WTC11 (cell line): ENCODE data around the gene WNT3A. TPM values are rescaled to one million over a fixed set of nuclear protein-coding genes. Genes with fewer than 3 reads are reported as not detected.
A peak's percentile ranks its signal among the peaks of the same experiment; 100 is the strongest.

Source experiments
- ATAC-seq: fragments of 200-7000 bp; cut with Tn5 transposase; 2 replicates; pipeline ENCODE4 v1.10.0; 2021; ENCODE audit warnings: mild to moderate bottlenecking, moderate library complexity
- CTCF ChIA-PET: fragments of 300-600 bp; sonication (Branson Sonifier 250); formaldehyde crosslinking; loops from one replicate; lab custom pipeline; 2021; ENCODE audit warnings: antibody characterized with exemption; lab: Charles Lee
- POLR2A ChIA-PET: fragments of 350-600 bp; sonication (Branson Sonifier 250); formaldehyde crosslinking; loops from one replicate; lab custom pipeline; 2021; ENCODE audit warnings: antibody characterized with exemption; lab: Charles Lee
- DNase-seq: peaks from one replicate; pipeline ENCODE4 v3.0.0; 2021; ENCODE audit warnings: low spot score
- H3K27ac Mint-ChIP-seq: 2 replicates; pipeline ENCODE4 v1.8.0; 2021; ENCODE audit warnings: mixed read lengths
- H3K27me3 Mint-ChIP-seq: 2 replicates; pipeline ENCODE4 v1.8.0; 2021; ENCODE audit warnings: low read depth, mild to moderate bottlenecking, moderate library complexity, mixed read lengths
- H3K36me3 Mint-ChIP-seq: 2 replicates; pipeline ENCODE4 v1.8.0; 2021; ENCODE audit warnings: mixed read lengths
- H3K4me1 Mint-ChIP-seq: 2 replicates; pipeline ENCODE4 v1.8.0; 2022; ENCODE audit warnings: mixed read lengths
- H3K4me3 Mint-ChIP-seq: 2 replicates; pipeline ENCODE4 v1.8.0; 2021; ENCODE audit warnings: mild to moderate bottlenecking, moderate library complexity, mixed read lengths
- H3K9me3 Mint-ChIP-seq: 2 replicates; pipeline ENCODE4 v1.8.0; 2021; ENCODE audit warnings: mixed read lengths
- ESRRA ChIP-seq: sonication (generic); formaldehyde crosslinking; IDR thresholded peaks from 2 replicates; pipeline ENCODE4 v1.8.1; 2022; ENCODE audit warnings: mild to moderate bottlenecking, missing genetic modification reagents, borderline replicate concordance
- FOXJ3 ChIP-seq: sonication (generic); formaldehyde crosslinking; IDR thresholded peaks from 2 replicates; pipeline ENCODE4 v1.9.0; 2021; ENCODE audit warnings: missing genetic modification reagents, mild to moderate bottlenecking, borderline replicate concordance
- IRF1 ChIP-seq: sonication (generic); formaldehyde crosslinking; IDR thresholded peaks from 2 replicates; pipeline ENCODE4 v1.8.0; 2023; ENCODE audit warnings: missing genetic modification reagents
- RORB ChIP-seq: fragments of 250-450 bp; sonication (Bioruptor Pico); IDR thresholded peaks from 2 replicates; pipeline ENCODE4 v1.9.0; 2021; ENCODE audit warnings: mild to moderate bottlenecking
- TCF7 ChIP-seq: sonication (generic); formaldehyde crosslinking; IDR thresholded peaks from 2 replicates; pipeline ENCODE4 v1.8.0; 2022; ENCODE audit warnings: mild to moderate bottlenecking, low read depth, missing genetic modification reagents, moderate library complexity
- ZNF396 ChIP-seq: fragments of 250-450 bp; sonication (Bioruptor Pico); IDR thresholded peaks from 2 replicates; pipeline ENCODE4 v1.8.0; 2021; ENCODE audit warnings: mild to moderate bottlenecking, moderate library complexity, borderline replicate concordance
- ZNF532 ChIP-seq: fragments of 250-450 bp; sonication (Bioruptor Pico); IDR thresholded peaks from 2 replicates; pipeline ENCODE4 v1.9.0; 2021; ENCODE audit warnings: mild to moderate bottlenecking, borderline replicate concordance
- total RNA-seq: library from RNA; stranded (reverse); gene quantifications from 3 replicates; pipeline ENCODE4 v1.2.3, GENCODE V29; 2021
- TF ChIP-seq, protein P1 (sequence below): sonication (generic); formaldehyde crosslinking; IDR thresholded peaks from 2 replicates; pipeline ENCODE4 v1.8.0; 2023; ENCODE audit warnings: missing genetic modification reagents, mild to moderate bottlenecking, borderline replicate concordance
- TF ChIP-seq, protein P2 (sequence below): sonication (generic); formaldehyde crosslinking; IDR thresholded peaks from 2 replicates; pipeline ENCODE4 v1.8.0; 2022; ENCODE audit warnings: mild to moderate bottlenecking, missing genetic modification reagents
- TF ChIP-seq, protein P3 (sequence below): sonication (generic); formaldehyde crosslinking; IDR thresholded peaks from 2 replicates; pipeline ENCODE4 v1.8.0; 2022; ENCODE audit warnings: mild to moderate bottlenecking, missing genetic modification reagents

The WNT3A gene
- total RNA-seq, 1 experiment from 2014 or later = 0.17 TPM

- TF ChIP-seq, protein P1, sequence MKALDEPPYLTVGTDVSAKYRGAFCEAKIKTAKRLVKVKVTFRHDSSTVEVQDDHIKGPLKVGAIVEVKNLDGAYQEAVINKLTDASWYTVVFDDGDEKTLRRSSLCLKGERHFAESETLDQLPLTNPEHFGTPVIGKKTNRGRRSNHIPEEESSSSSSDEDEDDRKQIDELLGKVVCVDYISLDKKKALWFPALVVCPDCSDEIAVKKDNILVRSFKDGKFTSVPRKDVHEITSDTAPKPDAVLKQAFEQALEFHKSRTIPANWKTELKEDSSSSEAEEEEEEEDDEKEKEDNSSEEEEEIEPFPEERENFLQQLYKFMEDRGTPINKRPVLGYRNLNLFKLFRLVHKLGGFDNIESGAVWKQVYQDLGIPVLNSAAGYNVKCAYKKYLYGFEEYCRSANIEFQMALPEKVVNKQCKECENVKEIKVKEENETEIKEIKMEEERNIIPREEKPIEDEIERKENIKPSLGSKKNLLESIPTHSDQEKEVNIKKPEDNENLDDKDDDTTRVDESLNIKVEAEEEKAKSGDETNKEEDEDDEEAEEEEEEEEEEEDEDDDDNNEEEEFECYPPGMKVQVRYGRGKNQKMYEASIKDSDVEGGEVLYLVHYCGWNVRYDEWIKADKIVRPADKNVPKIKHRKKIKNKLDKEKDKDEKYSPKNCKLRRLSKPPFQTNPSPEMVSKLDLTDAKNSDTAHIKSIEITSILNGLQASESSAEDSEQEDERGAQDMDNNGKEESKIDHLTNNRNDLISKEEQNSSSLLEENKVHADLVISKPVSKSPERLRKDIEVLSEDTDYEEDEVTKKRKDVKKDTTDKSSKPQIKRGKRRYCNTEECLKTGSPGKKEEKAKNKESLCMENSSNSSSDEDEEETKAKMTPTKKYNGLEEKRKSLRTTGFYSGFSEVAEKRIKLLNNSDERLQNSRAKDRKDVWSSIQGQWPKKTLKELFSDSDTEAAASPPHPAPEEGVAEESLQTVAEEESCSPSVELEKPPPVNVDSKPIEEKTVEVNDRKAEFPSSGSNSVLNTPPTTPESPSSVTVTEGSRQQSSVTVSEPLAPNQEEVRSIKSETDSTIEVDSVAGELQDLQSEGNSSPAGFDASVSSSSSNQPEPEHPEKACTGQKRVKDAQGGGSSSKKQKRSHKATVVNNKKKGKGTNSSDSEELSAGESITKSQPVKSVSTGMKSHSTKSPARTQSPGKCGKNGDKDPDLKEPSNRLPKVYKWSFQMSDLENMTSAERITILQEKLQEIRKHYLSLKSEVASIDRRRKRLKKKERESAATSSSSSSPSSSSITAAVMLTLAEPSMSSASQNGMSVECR (CRISPR knock-in tag) = no peak; the same call in 1 of the 2 replicates
- TF ChIP-seq ZNF532 (CRISPR knock-in tag) (no peak), TCF7 (CRISPR knock-in tag) (0 out of 2 replicates have a peak, but pooled peaks have one; percentile 4), FOXJ3 (CRISPR knock-in tag) (no peak), ZNF396 (CRISPR knock-in tag) (no peak)
- TF ChIP-seq, protein P2, sequence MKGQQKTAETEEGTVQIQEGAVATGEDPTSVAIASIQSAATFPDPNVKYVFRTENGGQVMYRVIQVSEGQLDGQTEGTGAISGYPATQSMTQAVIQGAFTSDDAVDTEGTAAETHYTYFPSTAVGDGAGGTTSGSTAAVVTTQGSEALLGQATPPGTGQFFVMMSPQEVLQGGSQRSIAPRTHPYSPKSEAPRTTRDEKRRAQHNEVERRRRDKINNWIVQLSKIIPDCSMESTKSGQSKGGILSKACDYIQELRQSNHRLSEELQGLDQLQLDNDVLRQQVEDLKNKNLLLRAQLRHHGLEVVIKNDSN (CRISPR knock-in tag) = peak; percentile 44
- TF ChIP-seq, protein P3, sequence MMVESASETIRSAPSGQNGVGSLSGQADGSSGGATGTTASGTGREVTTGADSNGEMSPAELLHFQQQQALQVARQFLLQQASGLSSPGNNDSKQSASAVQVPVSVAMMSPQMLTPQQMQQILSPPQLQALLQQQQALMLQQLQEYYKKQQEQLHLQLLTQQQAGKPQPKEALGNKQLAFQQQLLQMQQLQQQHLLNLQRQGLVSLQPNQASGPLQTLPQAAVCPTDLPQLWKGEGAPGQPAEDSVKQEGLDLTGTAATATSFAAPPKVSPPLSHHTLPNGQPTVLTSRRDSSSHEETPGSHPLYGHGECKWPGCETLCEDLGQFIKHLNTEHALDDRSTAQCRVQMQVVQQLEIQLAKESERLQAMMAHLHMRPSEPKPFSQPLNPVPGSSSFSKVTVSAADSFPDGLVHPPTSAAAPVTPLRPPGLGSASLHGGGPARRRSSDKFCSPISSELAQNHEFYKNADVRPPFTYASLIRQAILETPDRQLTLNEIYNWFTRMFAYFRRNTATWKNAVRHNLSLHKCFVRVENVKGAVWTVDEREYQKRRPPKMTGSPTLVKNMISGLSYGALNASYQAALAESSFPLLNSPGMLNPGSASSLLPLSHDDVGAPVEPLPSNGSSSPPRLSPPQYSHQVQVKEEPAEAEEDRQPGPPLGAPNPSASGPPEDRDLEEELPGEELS (CRISPR knock-in tag) = peak; percentile 58; the same call in 1 of the 2 replicates
Measured at GRCh38 chr1:228082214-228082917, 75.6 kb downstream of the WNT3A start, which contains the start of gene ARF1 (continued).

- Mint-ChIP-seq H3K4me3 (peak overlapping the region; percentile 95), H3K4me1 (peaks cover 39% of the 10 kb centered on the region), H3K9me3 (no peaks in the 10 kb centered on the region), H3K36me3 (peaks cover 10% of the 10 kb centered on the region), H3K27ac (peak overlapping the region; percentile 94), H3K27me3 (peaks cover 27% of the 10 kb centered on the region)
- POLR2A ChIA-PET = interaction anchor here (0.6 to 1.3 kb wide), 4 partner anchors 9 to 83 kb away, joined by 3 to 4 read pairs (median 3); no protein-coding TSS in a partner anchor
- ATAC-seq = no peak
- CTCF ChIA-PET = interaction anchor here (1.1 to 2.5 kb wide), 9 partner anchors 9 to 84 kb away, joined by 4 to 26 read pairs (median 8); partner anchors contain the start of gene IBA57
- 0 out of 2 replicates have a peak, but pooled peaks have one; percentile 46 for TF ChIP-seq ESRRA (CRISPR knock-in tag)
- no peak for TF ChIP-seq IRF1 (CRISPR knock-in tag)
- TF ChIP-seq FOXJ3 (CRISPR knock-in tag) = no peak
- no peak for TF ChIP-seq RORB
- DNase-seq = no peak
Measured at GRCh38 chr1:228082918-228083870, 76.4 kb downstream of the WNT3A start.
